Measurements from ENCODE around the gene PPP4R2. TPM values are rescaled to one million over a fixed set of nuclear protein-coding genes. Genes with fewer than 3 reads are reported as not detected.

The PPP4R2 gene
- polyA plus RNA-seq, 3 donors: 14.3 to 25.4 (median 18.7) TPM

DNA sequence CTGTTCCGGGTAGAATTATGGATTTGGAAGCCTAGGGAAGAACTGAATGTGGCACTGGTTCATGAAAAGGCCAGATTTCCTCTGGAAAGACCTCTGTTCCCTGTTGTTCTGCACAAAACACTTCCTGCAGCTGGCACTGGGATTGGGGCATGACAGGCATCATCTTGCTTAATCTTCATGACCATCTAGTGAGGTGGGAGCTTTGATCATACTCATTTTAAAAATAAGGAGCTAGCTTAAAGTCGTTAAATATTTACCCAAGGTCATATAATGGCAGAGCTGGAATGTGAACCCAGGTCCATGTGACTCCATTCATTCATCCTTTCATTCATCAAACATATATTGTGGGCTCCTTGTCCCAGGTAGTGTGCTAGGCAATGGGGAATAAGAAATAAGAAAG lies 105.3 kb downstream of the PPP4R2 start:
- peaks cover 0 to 8% (median 0%) of the 10 kb centered on the region in 3 donors for H3K27me3 Mint-ChIP-seq (ENCODE audit: low read depth in 3 of 3)
- H2AFZ ChIP-seq (ENCODE audit: insufficient read depth, low read depth, low read length, poor library complexity, severe bottlenecking): no peak overlapping the region
- H3K9me3 ChIP-seq (replicated peaks in 1 of 2; ENCODE audit: control insufficient read depth in 1 of 2, insufficient read depth in 1 of 2, low read length in 2 of 2): no peaks in the 10 kb centered on the region
- no peaks in the 10 kb centered on the region for H4K20me1 ChIP-seq (ENCODE audit: insufficient read depth, low read length)
- H3K4me3 Mint-ChIP-seq: no peak overlapping the region
- DNase-seq: no peak
- no peak overlapping the region for H3K4me3 ChIP-seq (replicated peaks in 1 of 3; ENCODE audit: low read depth in 2 of 3, low read length in 3 of 3)
- no peak overlapping the region for H3K9ac ChIP-seq (ENCODE audit: insufficient read depth, low read length, poor library complexity, severe bottlenecking)
- peaks cover 5% of the 10 kb centered on the region for H3K4me1 Mint-ChIP-seq
- peaks cover 0 to 6% (median 0%) of the 10 kb centered on the region in 7 donors for H3K9me3 Mint-ChIP-seq
- no CpG with 5 or more reads among the region's 2 CpGs for WGBS (ENCODE audit: insufficient coverage)
- H3K36me3 ChIP-seq (replicated peaks in 1 of 2; ENCODE audit: control insufficient read depth in 1 of 2, insufficient read depth in 2 of 2, low read length in 2 of 2): no peaks in the 10 kb centered on the region
- no peak overlapping the region for H3K27ac ChIP-seq (ENCODE audit: low read depth in 1 of 2, low read length in 2 of 2)
- no peaks in the 10 kb centered on the region for H3K79me2 ChIP-seq (ENCODE audit: insufficient read depth, low read length)
- intact Hi-C loops (cut with micrococcal nuclease): loop anchor here (5.0 kb wide), 2 partner anchors 330 to 400 kb away; no protein-coding TSS in a partner anchor
- no peaks in the 10 kb centered on the region for H3K27me3 ChIP-seq (ENCODE audit: control insufficient read depth in 2 of 2, insufficient read depth in 2 of 2, low read length in 2 of 2)
- no peak overlapping the region for H3K4me2 ChIP-seq (replicated peaks; ENCODE audit: extremely low read depth, low read length, poor library complexity, severe bottlenecking)
- TF ChIP-seq, protein P1, sequence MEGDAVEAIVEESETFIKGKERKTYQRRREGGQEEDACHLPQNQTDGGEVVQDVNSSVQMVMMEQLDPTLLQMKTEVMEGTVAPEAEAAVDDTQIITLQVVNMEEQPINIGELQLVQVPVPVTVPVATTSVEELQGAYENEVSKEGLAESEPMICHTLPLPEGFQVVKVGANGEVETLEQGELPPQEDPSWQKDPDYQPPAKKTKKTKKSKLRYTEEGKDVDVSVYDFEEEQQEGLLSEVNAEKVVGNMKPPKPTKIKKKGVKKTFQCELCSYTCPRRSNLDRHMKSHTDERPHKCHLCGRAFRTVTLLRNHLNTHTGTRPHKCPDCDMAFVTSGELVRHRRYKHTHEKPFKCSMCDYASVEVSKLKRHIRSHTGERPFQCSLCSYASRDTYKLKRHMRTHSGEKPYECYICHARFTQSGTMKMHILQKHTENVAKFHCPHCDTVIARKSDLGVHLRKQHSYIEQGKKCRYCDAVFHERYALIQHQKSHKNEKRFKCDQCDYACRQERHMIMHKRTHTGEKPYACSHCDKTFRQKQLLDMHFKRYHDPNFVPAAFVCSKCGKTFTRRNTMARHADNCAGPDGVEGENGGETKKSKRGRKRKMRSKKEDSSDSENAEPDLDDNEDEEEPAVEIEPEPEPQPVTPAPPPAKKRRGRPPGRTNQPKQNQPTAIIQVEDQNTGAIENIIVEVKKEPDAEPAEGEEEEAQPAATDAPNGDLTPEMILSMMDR (IDR thresholded peaks at IDR 0.05): no peak
- no peak overlapping the region for H3K27ac Mint-ChIP-seq
- no peaks in the 10 kb centered on the region for H3K4me1 ChIP-seq (ENCODE audit: control insufficient read depth in 1 of 2, insufficient read depth in 2 of 2, low read length in 2 of 2)
- H3K36me3 Mint-ChIP-seq: no peaks in the 10 kb centered on the region

DNA sequence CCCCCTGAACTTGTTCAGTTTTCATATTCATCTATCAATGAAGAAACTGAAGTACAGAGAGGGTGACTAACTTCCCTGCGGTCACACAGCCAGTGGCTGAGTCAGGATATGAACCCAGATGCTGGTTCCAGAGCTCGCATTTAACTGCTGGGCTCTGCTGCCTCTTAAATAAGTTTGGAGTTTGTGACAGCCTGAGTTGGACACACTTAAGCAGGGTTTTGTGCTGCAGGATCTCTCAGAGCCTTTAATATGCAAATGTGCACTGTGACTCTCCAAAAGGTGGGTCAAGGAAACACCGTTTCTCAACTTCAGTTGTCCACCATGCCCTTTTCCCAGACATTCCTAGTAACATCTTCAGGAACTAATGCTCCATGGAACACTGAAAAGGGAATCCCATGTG lies 110.6 kb downstream of the PPP4R2 start:
- Mint-ChIP-seq H3K4me1 (no peaks in the 10 kb centered on the region), H3K36me3 (no peaks in the 10 kb centered on the region), H3K27ac (no peak overlapping the region), H3K4me3 (no peak overlapping the region), H3K27me3 (ENCODE audit: low read depth in 3 of 3) (peaks cover 0 to 11% (median 2%) of the 10 kb centered on the region in 3 donors), H3K9me3 (peaks cover 0 to 4% (median 0%) of the 10 kb centered on the region in 7 donors)
- no peak overlapping the region for H3K4me2 ChIP-seq (replicated peaks; ENCODE audit: extremely low read depth, low read length, poor library complexity, severe bottlenecking)
- TF ChIP-seq, protein P1 (IDR thresholded peaks at IDR 0.05): no peak
- H3K4me3 ChIP-seq (replicated peaks in 1 of 3; ENCODE audit: low read depth in 2 of 3, low read length in 3 of 3): no peak overlapping the region
- no peaks in the 10 kb centered on the region for H4K20me1 ChIP-seq (ENCODE audit: insufficient read depth, low read length)
- no peak overlapping the region for H3K27ac ChIP-seq (ENCODE audit: low read depth in 1 of 2, low read length in 2 of 2)
- 95% methylated on average over 2 of the region's 3 CpGs for WGBS (ENCODE audit: insufficient coverage)
- DNase-seq: no peak
- intact Hi-C loops (cut with micrococcal nuclease): no loop called here
- no peaks in the 10 kb centered on the region for H3K4me1 ChIP-seq (ENCODE audit: control insufficient read depth in 1 of 2, insufficient read depth in 2 of 2, low read length in 2 of 2)
- no peaks in the 10 kb centered on the region for H3K27me3 ChIP-seq (ENCODE audit: control insufficient read depth in 2 of 2, insufficient read depth in 2 of 2, low read length in 2 of 2)
- H3K79me2 ChIP-seq (ENCODE audit: insufficient read depth, low read length): no peaks in the 10 kb centered on the region
- H2AFZ ChIP-seq (ENCODE audit: insufficient read depth, low read depth, low read length, poor library complexity, severe bottlenecking): no peak overlapping the region
- no peak overlapping the region for H3K9ac ChIP-seq (ENCODE audit: insufficient read depth, low read length, poor library complexity, severe bottlenecking)
- no peaks in the 10 kb centered on the region for H3K36me3 ChIP-seq (replicated peaks in 1 of 2; ENCODE audit: control insufficient read depth in 1 of 2, insufficient read depth in 2 of 2, low read length in 2 of 2)
- H3K9me3 ChIP-seq (replicated peaks in 1 of 2; ENCODE audit: control insufficient read depth in 1 of 2, insufficient read depth in 1 of 2, low read length in 2 of 2): no peaks in the 10 kb centered on the region

Measured in CD14-positive monocyte (primary cell).